SH-SY5Y (cell line): ENCODE data around the gene PAK3.

Experiments used
- GATA2 ChIP-seq: IDR thresholded peaks from 2 replicates; pipeline ENCODE4 v1.6.1; 2011; ENCODE audit warnings: mild to moderate bottlenecking, low read depth, low read length
- GATA3 ChIP-seq: IDR thresholded peaks from 2 replicates; pipeline ENCODE4 v1.6.1; 2011; ENCODE audit warnings: low read depth, mild to moderate bottlenecking, low read length, moderate library complexity

Gene PAK3

DNA sequence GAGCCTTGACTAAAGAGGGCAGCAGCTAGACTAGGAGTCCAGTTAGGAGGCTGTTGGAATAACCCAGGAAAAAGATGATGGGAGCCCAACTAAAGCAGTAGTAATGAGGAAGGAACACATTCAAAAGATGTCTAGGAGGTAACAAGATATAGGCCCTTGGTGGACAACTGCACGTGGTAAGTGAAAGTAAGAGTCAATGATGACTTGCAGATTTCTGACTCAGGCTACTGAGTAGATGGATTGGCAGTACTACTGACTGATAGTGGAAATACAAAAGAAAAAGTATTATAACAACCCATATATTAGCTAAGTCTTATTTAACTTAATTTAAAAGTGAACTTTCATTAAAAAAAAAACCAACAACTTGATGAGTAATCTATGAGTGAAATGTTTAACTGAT lies 74.0 kb downstream of the PAK3 start:
- TF ChIP-seq GATA2 (no peak), GATA3 (no peak)

DNA sequence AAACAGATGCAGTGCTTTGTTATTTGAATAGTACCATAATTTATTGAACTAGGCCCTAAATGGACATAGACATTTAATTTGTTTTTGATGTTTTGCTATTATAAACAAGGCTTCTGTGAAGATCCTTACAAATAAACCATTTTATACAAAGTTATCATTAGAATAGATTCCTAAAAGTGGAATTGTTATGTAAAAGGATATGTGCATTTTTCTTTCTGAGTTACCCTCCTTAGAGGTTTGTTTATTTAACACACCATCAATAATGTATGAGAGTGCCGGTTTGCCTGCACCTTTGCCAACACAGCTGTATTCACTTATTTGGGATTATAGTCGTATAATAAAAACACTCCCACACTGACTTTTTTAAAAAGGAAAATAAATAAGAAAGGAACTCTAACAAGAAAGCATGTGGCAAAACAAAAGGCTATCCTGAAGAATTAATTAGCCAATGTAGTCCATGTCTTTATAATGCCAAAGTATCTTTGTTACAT lies 84.8 kb downstream of the PAK3 start:
- TF ChIP-seq GATA2 (no peak), GATA3 (no peak)

DNA sequence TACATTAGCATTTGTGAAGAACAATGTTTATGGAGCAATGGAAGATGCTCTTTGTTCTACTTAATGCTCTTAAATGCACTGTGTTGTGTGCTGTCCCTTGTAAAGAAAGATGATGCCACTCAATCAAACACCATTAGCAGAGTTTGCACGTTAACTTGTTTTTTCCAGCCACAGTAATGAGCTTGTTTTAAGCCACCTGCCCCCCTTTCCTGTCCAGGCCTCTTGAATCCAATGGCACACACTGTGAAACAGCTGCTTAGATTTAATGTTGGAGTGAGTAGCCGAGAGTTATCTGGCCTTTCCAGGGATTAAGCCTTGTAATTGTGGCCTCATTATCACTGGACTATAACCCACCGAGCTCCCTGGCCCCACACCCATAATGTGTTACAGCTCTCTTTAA lies 86.0 kb downstream of the PAK3 start:
- TF ChIP-seq GATA2 (no peak), GATA3 (no peak)

DNA sequence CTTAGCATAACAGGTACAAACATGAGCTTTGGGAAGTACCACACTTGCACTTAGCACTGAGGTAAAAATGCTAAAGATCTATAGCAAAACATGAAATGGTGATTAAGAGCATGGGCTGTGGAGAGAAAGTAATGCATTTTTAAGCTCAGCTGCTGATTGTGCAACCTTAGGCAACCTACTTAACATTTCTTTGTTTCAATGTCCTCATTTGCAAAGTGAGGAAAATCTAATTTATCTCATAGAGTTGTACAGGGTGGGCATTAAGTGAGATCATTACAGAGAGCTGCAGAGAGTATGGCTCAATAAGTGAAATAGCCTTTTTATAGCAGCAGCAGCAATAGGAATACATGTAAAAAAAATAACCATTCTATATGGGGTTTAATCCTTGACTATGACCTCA lies 87.0 kb downstream of the PAK3 start:
- no peak for TF ChIP-seq GATA3
- TF ChIP-seq GATA2, result no peak

DNA sequence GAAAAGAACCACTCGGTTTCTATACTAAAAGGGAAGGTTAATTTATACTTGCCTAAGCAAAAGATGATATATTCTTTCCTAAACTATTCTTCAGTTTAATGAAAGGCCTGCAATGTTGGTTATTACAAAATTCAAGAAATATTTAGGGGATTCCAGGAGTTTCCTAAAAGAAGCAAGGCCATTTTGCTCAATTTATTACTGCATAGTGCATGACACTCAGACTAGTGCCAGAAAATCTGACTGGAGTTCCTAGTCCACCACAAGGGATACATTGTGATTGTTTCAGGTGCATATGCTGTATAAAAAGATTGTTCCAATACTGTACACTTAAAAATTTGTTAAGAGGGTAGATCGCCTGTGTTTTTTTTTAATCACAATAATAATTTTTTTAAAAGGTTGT lies 95.6 kb downstream of the PAK3 start:
- TF ChIP-seq GATA3 (no peak), GATA2 (no peak)

DNA sequence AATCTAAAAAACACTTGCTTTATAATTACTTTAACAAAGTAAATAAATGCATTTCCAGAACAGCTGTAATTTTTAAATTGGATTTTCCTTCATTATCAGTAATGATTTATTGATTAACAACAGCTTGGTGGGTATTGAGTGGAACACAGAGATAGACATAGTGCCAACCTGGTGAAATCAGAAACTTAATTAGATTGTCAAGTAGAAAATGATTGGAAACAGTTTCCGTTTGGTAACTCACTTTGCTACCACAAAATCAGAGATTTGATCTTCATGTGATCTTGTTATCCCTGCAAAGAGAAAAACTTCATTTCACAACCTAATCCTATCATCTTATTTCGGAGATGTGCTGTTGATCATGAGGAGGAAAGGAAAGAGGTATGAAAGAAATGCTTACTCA lies 103.5 kb downstream of the PAK3 start:
- TF ChIP-seq GATA2, result no peak
- TF ChIP-seq GATA3, result 0 out of 2 replicates have a peak, but pooled peaks have one; percentile 37

DNA sequence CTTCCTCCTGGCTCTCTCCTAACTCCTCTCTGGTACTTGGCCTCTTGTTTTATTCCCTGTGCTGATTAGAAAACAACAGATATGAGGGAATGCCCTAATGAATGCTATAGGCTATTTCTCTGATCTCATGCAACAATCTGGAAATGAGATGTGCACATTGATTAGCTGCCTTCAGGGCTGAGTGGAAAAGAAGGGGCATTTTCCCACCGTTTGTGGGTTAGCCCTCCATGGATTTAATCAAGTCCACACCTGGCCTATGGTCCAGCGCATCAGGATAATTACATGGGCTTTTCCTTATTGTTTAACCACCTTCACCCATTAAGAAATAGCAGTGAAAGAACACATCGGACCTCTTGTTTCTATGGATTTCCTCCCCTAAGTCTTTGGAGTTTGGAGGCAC lies 104.3 kb downstream of the PAK3 start:
- TF ChIP-seq GATA2, result peak; percentile 76
- no peak; the same call in 1 of the 2 replicates for TF ChIP-seq GATA3

DNA sequence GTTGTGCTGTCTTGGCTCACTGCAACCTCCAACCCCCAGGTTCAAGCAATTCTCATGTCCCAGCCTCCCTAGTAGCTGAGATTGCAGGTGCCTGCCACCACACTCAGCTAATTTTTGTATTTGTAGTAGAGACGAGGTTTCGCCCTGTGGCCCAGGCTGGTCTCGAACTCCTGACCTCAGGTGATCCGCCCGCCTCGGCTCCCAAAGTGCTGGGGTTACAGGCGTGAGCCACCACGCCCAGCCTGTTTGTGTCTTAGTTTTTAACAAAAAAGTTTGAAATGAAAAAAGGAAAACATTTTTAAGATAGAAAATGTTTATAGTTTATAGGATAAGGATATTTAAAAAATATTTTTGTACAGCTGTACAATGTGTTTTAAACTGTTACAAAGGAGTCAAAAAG lies 111.9 kb downstream of the PAK3 start:
- no peak for TF ChIP-seq GATA3
- TF ChIP-seq GATA2, result no peak

DNA sequence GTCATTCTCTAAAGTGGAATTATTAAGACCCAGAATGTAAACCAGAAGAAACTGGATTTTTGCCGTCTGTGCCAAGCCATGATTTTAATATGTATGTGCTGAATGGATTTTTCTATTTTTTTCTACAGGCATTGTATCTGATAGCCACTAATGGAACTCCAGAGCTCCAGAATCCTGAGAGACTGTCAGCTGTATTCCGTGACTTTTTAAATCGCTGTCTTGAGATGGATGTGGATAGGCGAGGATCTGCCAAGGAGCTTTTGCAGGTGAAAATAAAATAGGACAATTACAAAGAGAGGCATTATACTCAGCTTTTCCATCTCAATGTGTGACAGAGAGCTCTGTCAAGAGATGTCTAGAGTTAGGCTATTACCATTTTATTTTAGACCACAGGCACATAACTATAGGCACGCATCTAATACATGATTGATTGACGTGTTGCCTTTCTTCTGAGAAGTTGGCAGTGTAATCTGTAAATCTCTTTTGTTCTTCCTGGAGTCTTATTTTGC lies 120.4 kb downstream of the PAK3 start:
- no peak for TF ChIP-seq GATA3
- no peak for TF ChIP-seq GATA2

DNA sequence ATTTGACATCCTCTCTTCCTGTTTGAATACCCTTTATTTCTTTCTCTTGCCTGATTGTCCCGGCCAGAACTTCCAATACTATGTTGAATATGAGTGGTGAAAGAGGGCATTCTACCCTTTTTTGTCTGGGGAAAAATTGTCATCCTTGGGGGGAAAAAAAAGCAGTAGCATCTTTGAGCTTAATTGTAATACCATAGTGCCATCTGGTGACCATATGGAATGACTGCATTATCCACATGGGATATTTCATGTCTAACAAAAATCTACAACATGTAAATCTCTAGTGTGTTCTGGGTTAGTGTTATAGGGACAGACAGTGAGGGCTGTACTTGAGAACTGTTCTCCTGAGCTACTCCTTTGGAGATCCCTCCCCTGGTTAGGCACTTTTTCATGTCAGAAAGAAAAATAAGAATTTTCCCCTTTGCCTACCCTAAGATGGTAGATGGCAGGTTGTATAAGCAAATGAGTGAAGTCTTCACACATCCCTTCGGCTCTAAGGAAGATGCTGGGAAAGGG lies 148.3 kb downstream of the PAK3 start:
- no peak for TF ChIP-seq GATA3
- no peak for TF ChIP-seq GATA2

DNA sequence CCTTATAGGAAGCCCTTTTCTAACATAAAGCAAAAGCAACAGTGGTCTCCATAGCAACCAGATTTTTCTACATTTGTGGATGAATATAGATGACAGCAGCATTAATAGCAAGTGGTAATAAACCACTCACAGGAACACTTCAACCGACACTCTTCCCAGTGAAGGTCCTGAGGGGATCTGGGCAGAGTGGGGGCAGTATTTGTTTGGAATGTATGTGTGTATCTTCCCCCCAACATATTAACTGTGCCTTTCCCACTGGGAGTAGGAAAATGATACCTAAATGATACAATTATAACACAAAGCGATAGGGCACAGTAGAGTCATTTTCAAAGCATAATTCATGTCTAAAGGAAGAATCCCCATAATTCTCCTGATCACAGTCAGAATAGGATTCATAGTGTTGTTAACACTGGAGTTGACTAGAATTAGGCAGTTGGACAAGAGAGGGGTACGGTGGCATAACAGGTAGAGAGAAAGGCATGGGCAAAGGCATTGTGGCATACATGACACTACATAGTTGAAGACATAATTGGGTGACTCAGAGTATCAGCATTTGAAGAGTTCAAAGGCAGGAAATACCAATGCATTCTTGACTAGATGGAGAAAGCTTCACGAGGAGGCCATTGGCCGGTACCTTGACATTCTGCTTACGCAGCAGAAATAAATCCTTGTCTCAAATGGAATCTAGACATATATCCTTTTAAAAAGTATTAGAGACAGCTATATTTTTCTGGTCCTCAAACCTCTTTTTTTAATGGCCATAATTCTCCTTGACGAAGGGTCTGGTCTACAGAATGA lies 159.1 kb downstream of the PAK3 start:
- TF ChIP-seq GATA2, result no peak
- TF ChIP-seq GATA3, result no peak

DNA sequence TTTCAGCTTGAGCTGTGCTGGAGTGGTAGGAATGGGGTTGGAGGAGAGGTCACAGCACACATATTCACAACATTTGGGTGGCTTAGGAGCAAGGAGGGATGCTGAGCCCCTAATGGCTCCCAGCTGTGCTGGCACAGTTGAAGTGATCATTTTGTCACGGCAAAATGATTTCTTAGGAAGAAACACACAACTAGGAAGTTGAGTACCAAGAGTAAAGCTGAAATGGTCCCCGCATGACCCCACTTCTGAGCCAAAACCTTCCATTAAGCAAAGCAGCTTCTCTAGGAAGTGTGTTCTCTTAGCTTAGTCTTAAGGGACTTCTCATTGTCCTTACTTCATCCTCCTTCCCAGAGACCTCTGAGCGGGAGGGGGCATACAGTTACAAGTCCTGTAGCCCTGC lies 161.7 kb downstream of the PAK3 start:
- TF ChIP-seq GATA2 (no peak), GATA3 (no peak)

DNA sequence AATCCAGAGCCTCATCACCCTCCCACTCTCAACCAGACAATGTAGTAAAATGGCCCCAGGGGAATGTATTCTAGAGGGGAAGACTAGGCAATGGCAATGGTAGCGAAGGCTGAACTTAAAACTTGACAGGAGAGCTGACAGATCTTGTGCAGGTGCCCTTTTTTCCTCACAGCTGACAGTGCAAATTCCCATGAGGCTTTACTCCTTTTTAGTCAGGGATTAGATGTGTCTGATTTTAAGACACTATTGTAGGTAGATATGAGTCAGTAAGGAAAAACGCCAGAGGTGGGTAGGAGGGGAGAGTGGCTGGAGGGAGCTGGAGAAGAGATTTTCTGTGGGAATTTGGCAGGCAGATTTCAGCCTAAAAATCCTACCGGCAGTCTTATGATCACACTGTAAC lies 163.6 kb downstream of the PAK3 start:
- no peak for TF ChIP-seq GATA2
- TF ChIP-seq GATA3, result no peak

DNA sequence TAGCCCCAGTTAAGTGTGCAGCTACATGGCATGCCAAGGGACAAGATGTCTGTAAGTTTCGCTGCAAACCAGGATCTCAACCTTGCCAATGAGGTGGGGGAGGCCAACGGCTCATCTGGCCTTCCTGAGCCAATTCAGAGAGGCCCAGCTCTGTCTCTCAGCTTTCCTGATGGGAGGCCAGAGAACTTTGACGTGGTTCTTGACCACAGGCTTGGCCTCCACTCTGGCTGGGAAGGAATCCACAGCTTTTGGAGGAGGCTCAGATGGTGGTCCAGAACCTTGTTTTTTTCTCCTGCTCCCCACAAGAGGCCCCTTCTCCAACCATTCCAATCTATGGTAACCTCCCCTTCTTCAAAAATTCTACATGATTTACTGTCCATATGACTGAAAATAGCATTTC lies 164.5 kb downstream of the PAK3 start:
- TF ChIP-seq GATA2 (no peak), GATA3 (no peak)

DNA sequence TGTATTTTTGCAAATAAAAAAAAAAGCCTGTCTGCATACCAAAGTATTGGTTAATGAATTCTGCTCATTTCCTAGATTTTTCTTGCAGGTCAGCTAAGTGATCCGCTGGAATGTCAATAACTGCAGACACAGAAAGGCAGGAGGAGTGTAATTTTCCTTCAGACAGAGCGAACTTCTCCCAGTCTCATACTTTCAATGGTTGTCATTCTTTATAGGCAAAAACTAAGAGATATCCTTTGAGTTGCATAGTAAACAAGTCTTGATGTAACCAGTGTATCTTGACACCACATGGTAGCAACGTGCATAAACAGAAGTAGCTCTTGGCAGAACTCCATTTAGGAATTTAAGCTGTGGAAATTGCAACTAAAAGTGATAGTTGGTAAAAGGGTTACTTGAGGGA lies 166.1 kb downstream of the PAK3 start:
- no peak for TF ChIP-seq GATA2
- no peak for TF ChIP-seq GATA3
